ENCODE data around the gene CDS1.

Gene CDS1

DNA sequence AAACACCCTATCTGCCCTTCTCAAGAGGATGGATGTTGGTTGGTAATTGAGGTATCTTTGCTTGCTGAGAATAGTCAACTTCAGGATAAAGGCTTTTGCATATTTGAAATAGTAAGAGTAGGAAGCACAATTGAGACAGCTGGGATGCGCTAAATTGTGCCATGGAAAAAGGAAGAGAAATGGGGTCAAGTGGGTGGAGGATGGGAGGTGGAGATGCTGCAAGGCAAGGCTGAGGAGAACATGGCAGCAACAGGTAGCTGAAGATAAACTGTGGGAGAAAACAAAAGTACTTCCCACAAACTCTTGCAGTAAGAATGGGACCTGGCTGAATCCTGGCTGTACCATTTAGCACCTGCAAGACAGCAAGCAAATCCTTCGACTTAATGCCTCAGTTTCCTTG lies 13.9 kb upstream of the CDS1 start:
- Histone ChIP-seq H3K9ac (no peak overlapping the region), H4K20me1 (no peaks in the 10 kb centered on the region), H3K27ac (no peak overlapping the region), H3K4me1 (peaks cover 0 to 32% (median 10%) of the 10 kb centered on the region in 10 experiments; a peak in 17 of 20 replicates), H3K9me3 (replicated peaks in 1 of 11) (no peaks in the 10 kb centered on the region), H3K4me3 (no peak overlapping the region), H3K27me3 (no peaks in the 10 kb centered on the region), H3K36me3 (no peaks in the 10 kb centered on the region), H3K4me2 (no peak overlapping the region; a peak in 1 of 22 replicates)
- no peak for TF ChIP-seq Cebpa-rat (IDR thresholded peaks at IDR 0.05)

DNA sequence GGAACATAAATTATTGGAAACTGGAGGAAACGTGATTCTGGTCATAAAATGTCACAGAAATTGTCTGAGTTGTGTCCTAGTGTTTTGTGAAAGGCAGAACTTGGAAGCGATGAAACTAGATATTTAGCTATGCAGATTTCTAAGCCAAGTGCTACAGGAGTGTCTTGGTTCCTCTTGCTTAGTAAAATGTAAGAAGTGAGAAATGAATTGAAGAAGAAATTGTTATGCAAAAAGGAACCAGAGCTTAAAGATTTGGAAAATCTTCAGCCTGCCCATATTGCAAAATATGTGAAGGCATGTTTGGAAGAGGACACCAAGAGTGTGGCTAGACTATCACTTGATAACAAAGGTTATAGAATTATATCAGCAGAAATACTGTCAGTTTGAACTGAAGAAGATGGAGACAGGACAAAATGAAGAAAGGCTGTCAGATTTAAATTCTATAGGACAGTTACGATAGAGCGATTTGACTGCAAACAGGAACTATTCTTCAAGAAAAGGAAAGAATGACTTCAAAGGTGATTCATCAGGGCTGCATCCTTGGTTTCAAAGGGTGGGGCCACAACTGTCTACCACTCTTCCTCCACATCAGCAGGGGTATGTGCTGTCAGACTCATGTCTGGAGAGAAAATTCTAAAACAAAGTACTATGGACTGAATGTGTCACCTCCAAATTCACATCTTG lies 9.4 kb upstream of the CDS1 start:
- no peaks in the 10 kb centered on the region for H3K27me3 ChIP-seq
- no peak for TF ChIP-seq Cebpa-rat (IDR thresholded peaks at IDR 0.05)
- no peaks in the 10 kb centered on the region for H3K36me3 ChIP-seq
- H3K4me2 ChIP-seq, result peak overlapping the region in 10 of 11 experiments; percentile 10 to 84 (median 70); a peak in 18 of 22 replicates
- H3K4me3 ChIP-seq, result peak overlapping the region in 4 of 10 experiments; percentile 26 to 42 (median 33); a peak in 7 of 20 replicates
- H3K27ac ChIP-seq, result peak overlapping the region in 7 of 11 experiments; percentile 10 to 94 (median 86); a peak in 12 of 22 replicates
- peaks cover 0 to 63% (median 18%) of the 10 kb centered on the region in 10 experiments; a peak in 17 of 20 replicates for H3K4me1 ChIP-seq
- peak overlapping the region in 5 of 11 experiments; percentile 22 to 83 (median 74); a peak in 8 of 22 replicates for H3K9ac ChIP-seq
- H4K20me1 ChIP-seq, result no peaks in the 10 kb centered on the region
- no peaks in the 10 kb centered on the region for H3K9me3 ChIP-seq (replicated peaks in 1 of 11)

DNA sequence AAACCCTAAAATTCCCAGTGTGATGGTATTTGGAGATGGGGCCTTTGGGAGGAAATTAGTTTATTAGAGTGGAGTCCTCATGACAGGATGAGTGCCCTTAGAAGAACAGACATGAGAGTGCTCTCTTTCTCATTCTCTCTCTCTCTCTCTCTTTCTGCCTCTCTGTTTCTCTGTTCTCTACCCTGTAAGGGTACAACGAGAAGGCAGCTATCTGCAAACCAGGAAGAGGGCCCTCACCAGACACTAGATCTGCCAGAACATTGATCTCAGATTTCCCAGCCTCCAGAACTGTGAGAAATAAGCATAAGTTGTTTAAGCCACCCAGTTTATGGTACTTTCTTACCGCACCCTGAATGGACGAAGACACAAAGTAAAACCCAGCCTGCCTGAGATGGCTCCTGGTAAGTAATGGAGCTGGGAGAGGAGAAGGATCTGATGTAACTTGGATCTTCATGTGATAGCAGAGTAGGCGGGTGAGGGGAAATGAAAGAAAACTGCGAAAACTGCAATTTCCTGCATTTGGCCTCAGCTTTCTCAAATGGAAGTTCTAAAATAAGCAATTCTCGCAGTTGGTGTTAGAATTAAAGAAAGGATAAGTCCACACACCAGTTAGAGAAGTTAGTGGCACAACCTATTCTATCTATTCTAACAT lies 8.7 kb upstream of the CDS1 start:
- Histone ChIP-seq H3K27me3 (no peaks in the 10 kb centered on the region), H3K9ac (peak overlapping the region in 5 of 11 experiments; percentile 22 to 83 (median 74); a peak in 9 of 22 replicates), H3K4me1 (peaks cover 0 to 68% (median 18%) of the 10 kb centered on the region in 10 experiments; a peak in 17 of 20 replicates), H3K4me2 (peak overlapping the region in 10 of 11 experiments; percentile 10 to 84 (median 70); a peak in 19 of 22 replicates), H3K9me3 (replicated peaks in 1 of 11) (no peaks in the 10 kb centered on the region), H3K4me3 (peak overlapping the region in 4 of 10 experiments; percentile 26 to 42 (median 33); a peak in 7 of 20 replicates), H3K27ac (peak overlapping the region in 7 of 11 experiments; percentile 10 to 94 (median 86); a peak in 12 of 22 replicates), H4K20me1 (no peaks in the 10 kb centered on the region), H3K36me3 (no peaks in the 10 kb centered on the region)
- no peak for TF ChIP-seq Cebpa-rat (IDR thresholded peaks at IDR 0.05)

DNA sequence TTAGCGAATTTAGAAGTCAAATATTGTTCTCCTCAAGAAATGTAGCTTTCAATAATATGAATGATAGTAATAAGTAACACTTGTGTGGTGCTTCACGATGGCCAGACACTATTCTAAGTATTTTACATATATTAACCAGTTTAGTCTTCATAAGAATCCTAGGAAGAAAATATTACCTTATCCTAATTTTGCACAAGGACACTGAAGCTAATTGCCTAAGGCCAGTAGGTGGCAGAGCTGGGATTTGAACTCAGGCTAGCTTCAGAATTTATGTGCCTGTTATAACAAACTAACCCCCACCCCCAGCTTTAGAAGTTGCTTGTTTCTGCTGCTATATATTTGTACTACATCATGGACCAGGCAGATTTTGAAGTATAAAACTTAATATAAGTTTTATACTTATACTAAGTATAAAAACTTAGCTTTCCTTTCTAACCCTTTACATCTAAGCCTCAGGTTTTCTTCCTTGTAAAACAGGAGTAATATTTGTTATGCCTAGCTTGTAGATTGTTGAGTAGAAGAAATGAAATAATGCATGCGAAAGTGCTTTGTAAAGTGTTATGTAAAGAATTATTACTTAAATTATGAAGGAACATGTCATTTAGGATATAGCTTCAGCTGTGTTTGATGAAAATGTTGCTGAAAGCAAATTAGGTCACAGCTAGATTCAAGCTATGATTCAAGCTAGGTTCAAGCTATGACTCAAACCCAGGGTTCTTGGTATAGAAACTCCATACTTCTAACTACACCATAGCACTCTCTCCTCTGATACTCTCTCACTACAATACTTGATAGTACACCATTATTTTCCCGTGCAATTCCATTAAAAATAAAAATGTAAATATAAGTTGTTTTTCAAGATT lies 4.2 kb upstream of the CDS1 start:
- Histone ChIP-seq H3K36me3 (no peaks in the 10 kb centered on the region), H3K27me3 (peaks cover 19 to 31% (median 29%) of the 10 kb centered on the region in 11 experiments), H3K4me2 (no peak overlapping the region), H3K9me3 (replicated peaks in 1 of 11) (peaks cover 8 to 17% (median 14%) of the 10 kb centered on the region in 11 experiments; a peak in 18 of 22 replicates), H3K27ac (no peak overlapping the region), H3K4me1 (peaks cover 0 to 42% (median 17%) of the 10 kb centered on the region in 10 experiments; a peak in 17 of 20 replicates), H3K9ac (0 out of 22 replicates have a peak overlapping the region, but pooled peaks of 1 of the 11 experiments have one; percentile 39), H3K4me3 (no peak overlapping the region), H4K20me1 (peaks cover 0 to 4% (median 0%) of the 10 kb centered on the region in 11 experiments; a peak in 1 of 22 replicates)
- TF ChIP-seq Cebpa-rat (IDR thresholded peaks at IDR 0.05), result no peak

DNA sequence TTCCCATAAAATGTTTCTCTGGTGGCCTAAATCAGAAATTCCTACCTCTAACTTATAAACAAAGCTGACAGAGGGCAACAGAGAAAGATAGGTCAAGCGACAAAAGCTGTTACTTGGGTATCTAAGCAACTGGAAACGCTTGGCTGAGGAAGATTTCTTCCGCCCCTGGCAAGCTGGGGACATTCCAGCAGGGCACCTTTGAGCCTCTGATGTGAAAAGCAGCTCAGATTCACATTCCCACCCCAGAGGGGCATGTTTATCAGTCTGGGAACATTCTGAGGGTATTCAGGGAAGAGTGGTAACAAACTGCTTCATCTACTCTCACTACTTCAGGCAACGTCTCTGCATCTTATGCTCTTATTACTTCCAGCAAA lies 3.5 kb upstream of the CDS1 start:
- Histone ChIP-seq H3K27ac (no peak overlapping the region), H3K9me3 (replicated peaks in 1 of 11) (peaks cover 8 to 23% (median 14%) of the 10 kb centered on the region in 11 experiments; a peak in 18 of 22 replicates), H3K4me2 (no peak overlapping the region), H3K9ac (0 out of 22 replicates have a peak overlapping the region, but pooled peaks of 1 of the 11 experiments have one; percentile 39), H3K27me3 (peaks cover 25 to 37% (median 35%) of the 10 kb centered on the region in 11 experiments), H3K4me1 (peaks cover 0 to 36% (median 11%) of the 10 kb centered on the region in 10 experiments; a peak in 16 of 20 replicates), H3K4me3 (no peak overlapping the region), H4K20me1 (peaks cover 0 to 5% (median 0%) of the 10 kb centered on the region in 11 experiments; a peak in 1 of 22 replicates), H3K36me3 (no peaks in the 10 kb centered on the region)
- TF ChIP-seq Cebpa-rat (IDR thresholded peaks at IDR 0.05), result no peak

DNA sequence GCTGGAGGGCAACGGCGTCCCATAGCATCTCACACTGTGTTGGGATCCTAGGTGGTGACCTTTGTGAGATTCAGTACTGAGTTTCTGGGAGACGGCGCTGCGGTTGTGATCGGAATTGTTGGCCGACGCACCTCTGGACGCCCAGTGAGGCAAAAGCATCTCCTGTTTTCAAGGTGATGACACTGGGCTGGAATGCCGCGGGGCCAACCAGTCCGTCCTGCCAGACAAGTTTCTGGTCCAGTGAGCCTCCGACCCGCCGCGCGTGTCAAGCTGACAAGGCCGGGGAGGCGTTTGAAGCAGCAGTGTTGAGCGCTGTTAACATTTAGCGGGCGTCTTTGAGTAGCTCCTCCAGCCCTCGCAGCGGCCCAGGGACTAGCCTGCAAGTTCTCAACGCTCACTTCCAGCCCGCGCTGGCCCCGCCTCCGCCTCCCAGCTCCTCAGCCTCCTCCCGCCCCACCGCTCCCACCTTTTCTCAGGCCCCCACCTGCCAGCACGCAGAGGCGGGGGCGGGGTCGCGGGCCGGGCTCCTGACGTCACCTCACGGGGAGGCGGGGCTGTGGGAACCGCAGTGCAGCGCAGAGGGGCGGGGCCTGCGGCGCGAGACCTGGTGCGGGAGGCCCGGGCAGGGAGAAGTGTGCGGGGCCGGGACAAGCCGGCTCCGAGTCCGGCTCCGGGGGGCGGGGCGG lies 482 bp upstream of the CDS1 start:
- Histone ChIP-seq H3K9me3 (replicated peaks in 1 of 11) (peaks cover 8 to 25% (median 16%) of the 10 kb centered on the region in 11 experiments; a peak in 20 of 22 replicates), H3K27me3 (peaks cover 28 to 52% (median 47%) of the 10 kb centered on the region in 11 experiments), H3K4me1 (peaks cover 0 to 12% (median 8%) of the 10 kb centered on the region in 10 experiments; a peak in 7 of 20 replicates), H3K9ac (peak overlapping the region in 6 of 11 experiments; percentile 17 to 50 (median 32); a peak in 6 of 22 replicates), H3K4me3 (peak overlapping the region; percentile 61 to 73 (median 66)), H3K36me3 (no peaks in the 10 kb centered on the region), H3K4me2 (peak overlapping the region; percentile 53 to 92 (median 85)), H3K27ac (no peak overlapping the region), H4K20me1 (peaks cover 0 to 5% (median 0%) of the 10 kb centered on the region in 11 experiments; a peak in 1 of 22 replicates)
- TF ChIP-seq Cebpa-rat (IDR thresholded peaks at IDR 0.05), result no peak

GRCh38 chr4:84583876-84584380 lies 1.0 kb downstream of the CDS1 start:
- H3K36me3 ChIP-seq, result peaks cover 0 to 4% (median 0%) of the 10 kb centered on the region in 11 experiments; a peak in 1 of 22 replicates
- H3K4me2 ChIP-seq, result peak overlapping the region; percentile 78 to 92 (median 86)
- peak overlapping the region; percentile 61 to 73 (median 66); a peak in 17 of 20 replicates for H3K4me3 ChIP-seq

More at GRCh38 chr4:84583876-84584380, 1.0 kb downstream of the CDS1 start:
- H3K4me1 ChIP-seq, result peaks cover 0 to 10% (median 6%) of the 10 kb centered on the region in 10 experiments; a peak in 6 of 20 replicates
- H4K20me1 ChIP-seq, result peaks cover 0 to 5% (median 0%) of the 10 kb centered on the region in 11 experiments; a peak in 1 of 22 replicates
- H3K27ac ChIP-seq, result no peak overlapping the region
- H3K27me3 ChIP-seq, result peaks cover 28 to 52% (median 47%) of the 10 kb centered on the region in 11 experiments
- H3K9ac ChIP-seq, result peak overlapping the region in 2 of 11 experiments; percentile 60; a peak in 2 of 22 replicates
- TF ChIP-seq Cebpa-rat (IDR thresholded peaks at IDR 0.05), result no peak
- peaks cover 23 to 40% (median 30%) of the 10 kb centered on the region in 11 experiments for H3K9me3 ChIP-seq (replicated peaks in 1 of 11)

All from BLaER1 treated with 17β-estradiol and CSF1 and Interleukin-3, amounts not matched to agents 10 nM and 100 nM (cell line).